HTERT RPE-1 (cell line): ENCODE data around the gene GABRR1.

Experiments used
- in situ Hi-C: fragments of 300-500 bp; cut with MboI; formaldehyde crosslinking; loops from 4 replicates; pipeline ENCODE4 v1.14.3; 2020; ENCODE audit warnings: low sequenced_read_pairs

GABRR1 gene

DNA sequence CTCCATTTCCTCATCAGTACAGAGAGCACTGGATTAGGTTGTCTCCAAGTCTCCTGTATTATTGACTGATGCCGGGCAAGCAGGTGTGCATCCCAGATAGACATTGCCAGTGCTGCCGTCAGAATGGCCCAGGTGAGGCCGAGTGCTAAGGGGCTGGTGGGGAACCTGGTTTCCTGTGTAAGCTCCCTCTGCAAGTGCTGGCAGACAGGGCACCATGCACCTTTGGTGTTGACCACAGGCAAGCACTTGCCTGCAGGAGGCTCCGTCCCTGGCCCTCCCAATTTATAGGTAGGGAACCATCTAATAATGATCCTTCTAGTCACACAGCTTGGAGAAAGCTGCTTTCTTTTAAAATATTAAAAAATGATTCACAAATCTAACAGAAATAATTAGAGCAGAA, 747 bp downstream of the GABRR1 start:
- in situ Hi-C loops, result no loop called here

DNA sequence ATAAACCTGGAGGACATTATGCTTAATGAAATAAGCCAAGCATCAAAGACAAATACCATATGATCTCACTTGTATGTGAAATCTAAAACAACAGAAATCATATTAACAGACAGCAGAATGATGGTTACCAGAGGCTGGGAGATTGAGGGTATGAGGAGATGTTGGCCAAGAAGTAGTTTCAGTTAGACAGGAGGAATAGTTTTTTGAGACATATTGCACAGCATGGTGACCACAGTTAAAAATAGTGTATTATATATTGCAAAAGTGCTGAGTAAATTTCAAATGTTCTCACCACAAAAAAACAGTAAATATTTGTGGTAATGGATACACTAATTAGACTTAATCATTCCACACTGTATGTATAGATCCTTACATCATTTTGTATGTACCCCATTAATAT, 1.8 kb downstream of the GABRR1 start:
- in situ Hi-C loops, result no loop called here

DNA sequence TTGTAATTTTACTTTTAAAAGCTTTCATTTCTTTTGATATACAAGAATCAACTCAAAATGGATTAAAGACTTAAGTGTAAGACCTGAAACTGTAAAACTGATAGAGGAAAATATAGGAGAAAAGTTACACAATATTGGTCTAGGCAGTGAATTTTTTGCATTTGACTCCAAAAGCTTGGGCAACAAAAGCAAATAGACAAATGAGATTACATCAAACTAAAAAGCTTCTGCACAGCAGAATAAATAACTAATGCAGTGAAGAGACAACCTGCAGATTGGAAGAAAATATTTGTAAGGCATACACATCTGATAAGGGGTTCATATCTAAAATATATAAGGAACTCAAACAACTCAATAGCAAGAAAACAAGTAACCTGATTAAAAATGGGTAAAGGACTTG, 3.0 kb downstream of the GABRR1 start:
- in situ Hi-C loops, result no loop called here

DNA sequence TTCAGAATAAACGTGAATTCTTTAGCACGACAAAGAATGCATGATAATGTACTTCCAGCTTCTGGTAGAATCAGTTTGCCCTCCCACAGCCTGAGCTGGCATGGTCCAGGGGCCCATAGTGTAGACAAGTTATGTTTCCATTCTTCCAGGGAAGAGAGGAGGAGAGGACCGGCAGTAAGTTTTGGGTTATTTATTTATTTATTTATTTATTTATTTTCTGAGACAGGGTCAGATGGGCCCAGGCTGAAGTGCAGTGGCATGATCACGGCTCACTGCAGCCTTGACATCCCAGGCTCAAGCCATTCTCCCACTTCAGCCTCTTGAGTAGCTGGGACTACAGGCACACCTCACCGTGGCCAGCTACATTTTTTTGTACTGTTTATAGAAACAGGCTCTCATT, 4.7 kb downstream of the GABRR1 start:
- in situ Hi-C loops, result no loop called here

DNA sequence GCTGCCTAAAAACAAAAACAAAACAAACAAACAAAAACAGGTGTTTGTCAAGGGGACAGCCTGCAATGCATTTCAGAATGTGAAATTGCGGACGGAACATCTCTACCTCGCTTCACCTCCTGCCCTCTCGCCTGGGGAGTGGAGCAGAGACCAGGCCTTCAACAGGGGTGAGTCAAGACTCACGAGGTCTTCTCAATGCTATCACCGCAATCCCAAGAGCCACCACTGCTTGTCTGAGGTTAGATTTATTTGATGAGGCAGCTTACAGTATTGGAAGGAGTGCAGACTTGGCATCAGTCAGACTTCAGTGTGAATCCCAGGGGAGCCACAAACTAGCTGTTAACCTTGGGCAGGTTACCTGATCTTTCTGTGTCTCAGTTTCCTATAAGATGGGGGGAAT, 7.7 kb downstream of the GABRR1 start:
- in situ Hi-C loops, result no loop called here

DNA sequence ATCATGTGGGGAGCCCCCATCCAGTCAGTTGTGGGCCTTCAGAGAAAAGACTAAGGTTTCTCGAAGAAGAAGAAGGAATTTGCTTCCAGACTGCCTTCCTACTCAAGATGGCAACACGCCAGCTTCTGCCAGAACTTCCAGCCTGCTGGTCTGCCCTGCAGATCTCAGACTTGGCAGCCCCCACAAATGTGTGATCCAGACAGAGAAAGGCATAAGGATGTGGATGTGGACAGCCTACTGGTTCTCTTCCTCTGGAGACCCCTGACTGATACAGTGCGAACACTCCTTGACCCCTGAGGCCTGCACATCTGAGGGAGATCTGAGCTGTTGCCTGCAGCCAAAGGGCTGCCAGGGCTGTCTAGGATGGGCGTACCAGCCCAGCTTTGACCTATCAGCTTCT, 8.6 kb downstream of the GABRR1 start:
- in situ Hi-C loops, result no loop called here

DNA sequence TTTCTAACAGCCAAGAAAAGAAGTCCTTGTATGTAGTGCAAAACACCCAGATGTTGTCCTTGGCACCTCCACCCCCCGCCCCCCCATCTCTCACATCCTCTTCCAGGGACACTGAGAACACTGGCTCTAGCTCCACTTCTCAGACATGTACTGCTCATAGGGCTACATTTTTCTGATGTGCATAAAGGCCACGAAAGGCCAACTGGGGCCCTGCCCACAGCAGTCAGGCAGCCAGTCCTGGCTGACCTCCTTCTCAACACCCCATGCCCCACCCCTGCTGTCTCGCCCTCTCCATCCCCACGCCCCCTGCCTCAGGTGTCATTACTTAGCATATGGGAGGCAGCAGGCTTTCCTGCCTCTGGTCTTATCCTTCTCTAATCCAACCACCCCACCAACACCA, 11.3 kb downstream of the GABRR1 start:
- in situ Hi-C loops, result no loop called here

DNA sequence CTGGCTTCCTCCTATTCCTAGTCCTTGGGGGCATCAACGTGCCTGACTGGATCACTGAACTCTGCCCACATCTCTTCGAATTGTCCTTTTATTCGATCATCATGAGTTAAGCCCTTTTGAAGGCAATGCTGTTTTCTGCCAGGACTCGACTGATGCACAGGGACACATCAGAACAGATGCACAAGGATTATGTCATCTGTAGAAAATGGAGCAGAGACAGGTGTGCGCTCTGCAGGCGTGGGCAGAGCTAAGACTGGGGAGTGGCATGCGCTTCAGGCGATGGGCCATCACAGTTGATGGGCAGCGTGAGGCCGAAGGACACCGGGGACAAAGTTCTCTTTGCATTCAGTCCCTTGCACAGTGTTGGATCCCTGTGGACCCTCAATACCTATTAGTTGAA, 13.1 kb downstream of the GABRR1 start:
- in situ Hi-C loops, result no loop called here

DNA sequence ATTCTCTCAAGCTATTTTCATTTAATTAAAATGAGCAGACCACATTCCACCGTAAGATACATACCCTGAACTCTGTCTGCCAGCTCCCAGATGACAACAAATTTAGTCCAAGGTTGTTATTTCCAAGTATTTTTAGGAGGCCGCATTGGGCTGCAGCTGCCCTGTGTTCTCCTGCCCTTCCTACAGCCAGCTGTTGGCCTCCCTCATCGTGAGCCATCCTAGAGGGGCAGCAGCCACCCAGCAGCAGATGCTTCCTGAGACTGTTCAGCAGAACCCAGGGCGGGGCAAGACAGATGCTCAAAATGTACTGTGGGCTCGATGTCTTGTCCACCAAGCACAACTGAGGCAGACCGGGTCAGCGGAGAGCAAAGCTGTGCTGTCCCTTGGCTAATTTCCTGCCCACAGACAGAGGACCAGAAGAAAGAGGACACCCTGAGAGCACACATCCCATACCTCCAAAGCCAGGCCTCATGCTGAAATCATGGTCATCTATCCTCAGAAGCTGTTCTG, 16.4 kb downstream of the GABRR1 start:
- in situ Hi-C loops, result no loop called here

DNA sequence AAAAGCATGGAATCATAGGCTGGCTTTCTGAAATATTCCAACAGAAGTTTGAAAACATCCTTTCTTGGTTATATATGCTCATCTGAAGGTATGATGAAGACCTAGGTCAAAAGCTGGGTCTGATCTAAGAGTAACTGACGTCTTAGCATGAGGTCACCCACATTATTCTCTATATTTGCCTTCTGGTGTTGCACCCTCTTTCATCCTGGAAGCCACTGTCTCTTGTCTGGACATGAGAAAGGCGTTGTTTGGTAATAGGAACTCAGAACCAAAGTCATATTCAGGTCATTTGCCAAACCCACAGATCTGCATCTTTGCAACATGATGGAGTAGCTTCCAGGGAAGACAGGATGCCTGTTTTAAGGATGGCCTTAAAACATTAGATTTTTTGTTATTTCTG, 17.6 kb downstream of the GABRR1 start:
- in situ Hi-C loops, result no loop called here

DNA sequence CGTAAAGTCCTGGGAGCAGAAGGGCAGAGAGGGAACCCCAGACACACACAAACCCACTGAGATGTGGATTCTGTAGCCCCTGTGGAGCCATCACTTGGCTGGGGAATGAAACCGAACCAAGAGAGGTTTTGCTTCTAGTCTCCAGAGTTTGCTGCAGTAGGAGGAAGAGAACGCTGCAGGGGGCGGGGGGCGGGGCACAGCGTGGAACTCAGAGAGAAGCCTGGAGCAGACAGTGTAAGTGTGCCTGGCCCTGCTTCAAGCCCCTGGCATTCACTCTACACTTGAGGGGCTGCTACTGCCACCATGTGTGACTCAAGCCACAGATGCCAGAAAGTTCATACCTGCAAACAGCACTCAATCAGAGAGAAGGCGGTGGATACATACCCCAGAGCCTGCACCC, 18.9 kb downstream of the GABRR1 start:
- in situ Hi-C loops, result no loop called here

DNA sequence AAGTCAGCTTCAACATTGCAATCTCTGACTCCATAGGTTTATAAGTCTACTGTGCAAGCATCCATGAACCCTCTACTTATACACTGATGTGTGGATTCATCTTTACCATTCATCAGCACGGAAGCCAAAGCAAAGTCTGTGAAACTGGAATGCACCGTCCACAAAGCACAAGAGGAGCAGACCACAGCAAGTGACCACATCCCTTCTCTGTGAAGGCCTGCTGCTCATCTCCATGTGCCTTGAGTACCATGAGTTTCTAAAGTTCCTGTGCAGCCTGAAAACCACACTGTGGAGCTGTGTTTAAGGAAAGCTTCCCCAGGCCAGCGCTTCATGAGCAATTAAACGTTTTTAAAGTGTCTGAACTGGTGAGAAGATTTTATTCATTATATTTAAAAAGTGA, 20.0 kb downstream of the GABRR1 start:
- in situ Hi-C loops, result no loop called here

DNA sequence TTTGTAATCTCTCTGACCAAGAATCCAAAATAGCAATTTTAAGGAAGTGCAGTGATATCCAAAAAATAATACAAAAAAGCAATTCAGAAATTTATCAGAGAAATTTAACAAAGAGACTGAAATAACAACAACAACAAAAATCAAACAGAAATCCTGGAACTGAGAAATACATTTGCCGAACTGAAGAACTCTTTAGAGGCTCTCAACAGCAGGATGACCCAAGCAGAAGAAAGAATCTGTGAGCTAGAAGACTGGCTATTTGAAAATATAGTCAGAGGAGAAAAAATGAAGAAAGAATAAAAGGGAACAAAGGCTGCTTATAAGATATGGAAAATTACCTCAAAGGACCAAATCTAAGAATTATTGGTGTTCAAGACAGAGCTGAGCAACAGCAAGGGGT, 22.6 kb downstream of the GABRR1 start:
- in situ Hi-C loops, result no loop called here

DNA sequence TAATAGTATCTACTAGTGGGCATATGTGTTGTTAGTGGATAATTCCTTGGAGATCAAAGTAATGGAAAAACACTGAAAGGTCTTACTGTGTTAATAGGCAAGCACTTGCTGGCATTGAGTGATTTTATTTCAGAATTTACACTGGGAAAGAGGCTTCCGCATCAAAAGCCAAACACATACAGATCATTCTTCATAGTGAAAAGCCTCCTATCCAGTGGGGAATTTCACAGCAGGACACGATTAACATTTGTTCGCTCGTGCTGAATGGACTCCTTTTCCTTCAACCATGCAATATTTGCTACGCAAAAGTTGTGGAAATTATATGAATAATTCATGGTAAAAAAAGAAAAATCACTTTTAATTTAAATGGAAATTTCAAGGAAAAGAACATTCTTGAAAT, 26.4 kb downstream of the GABRR1 start:
- in situ Hi-C loops, result no loop called here

DNA sequence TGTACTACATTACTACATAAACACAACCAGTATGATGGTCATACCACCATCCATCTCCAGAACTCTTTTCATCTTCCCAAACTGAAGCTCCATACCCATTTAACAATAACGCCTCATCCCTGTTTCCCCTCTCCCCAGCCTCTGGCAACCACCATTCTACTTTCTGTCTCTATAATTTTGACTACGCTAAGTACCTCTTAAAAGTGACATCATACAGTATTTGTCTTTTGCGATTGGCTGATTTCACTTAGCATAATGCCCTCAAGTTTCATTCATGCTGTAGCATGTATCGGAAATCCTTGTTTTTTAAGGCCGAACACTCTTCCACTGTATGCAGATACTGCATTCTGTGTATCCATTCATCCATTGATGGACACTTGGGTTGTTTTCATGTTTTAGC, 29.7 kb downstream of the GABRR1 start:
- in situ Hi-C loops, result no loop called here

DNA sequence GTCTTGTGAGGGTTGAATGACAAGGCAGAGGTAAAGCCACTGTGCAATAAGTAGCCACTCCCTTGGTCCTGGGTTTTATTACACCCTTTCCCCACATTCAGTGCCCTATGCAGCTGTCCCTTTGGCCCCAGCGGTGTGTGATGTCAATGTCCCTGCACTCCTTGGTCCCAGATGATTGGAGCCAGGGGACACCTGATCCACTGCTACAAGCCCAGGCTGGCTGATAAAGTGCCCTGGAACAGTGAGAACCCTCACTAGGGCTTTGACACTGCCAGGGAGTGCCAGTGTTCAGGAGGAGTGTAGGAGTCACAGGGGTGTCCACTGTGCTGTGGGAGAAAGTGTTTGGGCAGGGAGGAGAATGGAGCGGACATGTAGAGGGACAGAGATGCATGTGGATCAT, 30.4 kb downstream of the GABRR1 start:
- in situ Hi-C loops, result no loop called here

DNA sequence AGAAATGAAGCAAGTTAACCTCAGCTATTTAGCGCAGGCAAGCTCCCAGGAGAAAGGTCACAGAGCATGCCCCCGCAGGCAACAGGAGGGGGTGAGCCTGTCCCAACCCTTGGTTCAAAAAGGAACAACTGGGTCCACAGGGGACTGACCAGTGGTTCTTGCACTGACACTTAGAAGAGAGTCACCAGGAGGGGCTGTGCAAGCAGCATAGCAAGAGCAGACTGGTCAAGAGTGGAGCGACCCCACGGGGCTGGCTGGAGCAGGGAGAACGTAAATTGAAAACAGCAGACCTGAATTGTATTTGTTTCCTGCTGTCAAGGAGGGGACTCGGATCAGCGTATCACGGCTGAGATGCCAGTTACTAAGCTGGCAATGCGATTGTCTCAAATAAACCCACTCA, 32.8 kb downstream of the GABRR1 start:
- in situ Hi-C loops, result no loop called here

DNA sequence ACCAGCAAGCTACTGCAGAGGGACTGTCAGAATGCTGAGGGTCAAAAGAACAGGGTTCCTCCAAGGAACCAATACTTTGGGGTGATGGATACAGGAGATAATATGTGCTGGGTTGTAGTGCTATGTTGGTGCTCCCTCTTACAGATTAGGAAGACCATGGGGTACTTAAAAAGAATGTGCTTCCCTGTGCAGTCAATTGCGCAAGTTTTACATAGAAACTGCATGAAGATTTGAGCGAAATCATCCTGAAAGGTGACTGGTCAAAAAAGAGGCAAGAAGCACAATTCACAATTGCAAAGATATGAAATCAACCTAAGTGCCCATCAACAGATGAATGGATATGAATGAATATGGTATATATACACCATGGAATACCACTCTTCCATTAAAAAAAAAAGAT, 33.9 kb downstream of the GABRR1 start:
- in situ Hi-C loops, result no loop called here

DNA sequence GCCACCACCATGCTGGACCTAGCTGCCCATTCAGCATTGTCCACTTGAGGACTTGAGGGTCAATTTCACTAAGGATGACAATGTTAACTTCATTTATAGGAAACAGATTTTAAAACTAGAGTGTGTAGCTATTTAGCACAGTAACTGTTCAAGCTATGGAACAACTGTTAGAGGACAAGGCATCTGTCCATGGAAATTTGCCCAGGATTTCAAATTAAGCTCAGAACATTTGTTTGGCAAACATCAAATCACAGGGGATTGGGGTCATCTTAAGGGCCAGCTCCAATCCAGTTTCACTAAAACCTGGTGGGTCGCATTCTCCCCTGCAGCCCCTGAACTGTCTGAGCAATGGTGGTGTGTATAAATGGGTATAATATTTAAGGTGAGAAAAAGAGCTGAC, 36.2 kb downstream of the GABRR1 start:
- in situ Hi-C loops, result no loop called here

DNA sequence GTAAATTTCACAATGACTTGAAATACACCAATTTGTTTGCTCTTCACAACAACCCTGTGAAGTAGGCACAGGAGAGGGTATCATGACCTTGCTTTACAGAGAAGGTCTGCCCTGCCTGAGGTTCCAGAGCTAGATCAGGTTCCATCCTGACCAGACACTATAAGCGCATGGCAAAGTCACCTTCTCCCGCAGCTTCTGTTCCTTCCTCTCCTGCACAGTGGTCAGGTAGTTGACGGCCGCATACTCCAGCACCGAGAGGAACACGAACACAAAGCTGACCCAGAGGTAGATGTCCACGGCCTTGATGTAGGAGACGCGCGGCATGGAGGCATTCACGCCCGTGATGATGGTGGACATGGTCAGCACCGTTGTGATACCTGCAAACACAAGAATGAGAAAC, 37.0 kb downstream of the GABRR1 start:
- in situ Hi-C loops, result no loop called here

DNA sequence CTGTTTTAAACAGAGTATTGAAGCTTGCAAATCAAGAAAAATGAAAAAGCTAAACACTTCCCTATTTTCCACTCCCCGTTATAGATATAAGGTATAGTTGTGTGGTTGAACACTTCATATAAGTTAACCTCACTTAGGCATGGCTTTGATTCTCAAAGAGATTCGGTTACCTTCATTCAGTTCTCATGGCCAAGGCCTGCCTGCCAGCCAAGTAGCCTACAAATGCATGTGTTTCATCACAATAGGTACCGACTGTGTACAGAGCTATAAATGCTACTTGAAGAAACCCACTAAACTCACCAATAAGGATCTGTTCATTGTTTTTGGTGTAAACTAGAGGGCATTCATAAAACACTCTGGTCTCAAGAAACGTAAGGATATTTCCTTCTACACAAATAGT, 43.5 kb downstream of the GABRR1 start:
- in situ Hi-C loops, result no loop called here

DNA sequence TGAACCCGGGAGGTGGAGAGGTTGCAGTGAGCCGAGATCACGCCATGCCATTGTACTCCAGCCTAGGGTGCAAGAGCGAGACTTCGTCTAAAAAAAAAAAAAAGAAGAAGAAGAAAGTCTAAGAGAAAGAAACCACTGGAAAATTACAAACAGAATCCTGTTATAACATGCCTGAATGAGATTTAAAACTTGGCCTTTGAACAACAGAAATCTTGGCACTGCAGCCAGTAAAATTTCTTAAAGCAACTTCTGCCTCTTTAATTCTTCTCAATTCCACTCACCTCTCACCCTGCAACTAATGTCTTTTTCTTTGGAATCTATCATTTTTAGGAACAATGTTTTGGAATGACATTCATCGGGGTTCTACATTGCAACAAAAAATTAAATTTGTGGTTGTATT, 45.0 kb downstream of the GABRR1 start:
- in situ Hi-C loops, result no loop called here

DNA sequence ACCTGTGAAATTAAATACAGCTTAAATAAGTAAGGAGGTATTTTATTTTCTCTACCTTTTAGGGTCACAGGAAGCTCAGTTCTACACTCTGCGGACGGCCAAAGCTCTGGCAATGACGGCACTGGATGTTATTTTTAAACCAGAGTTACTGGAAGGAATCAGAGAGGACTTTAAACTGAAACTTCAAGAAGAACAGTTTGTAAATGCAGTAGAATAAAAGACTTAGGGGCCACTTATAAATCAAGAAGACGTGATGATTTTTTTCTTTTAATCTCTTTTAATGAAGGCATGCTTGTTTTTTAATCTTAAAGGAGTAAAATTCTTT, 55.1 kb downstream of the GABRR1 start:
- in situ Hi-C loops, result no loop called here
